ENCODE measurements around the gene BTN3A1.
"Not testable (repeated sequence)": the region's sequence is repeated elsewhere in the genome, so short reads cannot be mapped to it uniquely, and the experiment has no call there.

BTN3A1 gene

GRCh38 chr6:26401987-26402658, at the start of gene BTN3A1:
TSS of gene BTN3A1 (plus strand) at chr6:26402275. CDS start at chr6:26405564, 3,289 bp downstream.
- peak in 12 of 14 donors; percentile 24 to 80 (median 45) for DNase-seq

GRCh38 chr6:26352315-26352714, 49.8 kb upstream of the BTN3A1 start:
- DNase-seq, result no peak

- no peak for DNase-seq
Measured at GRCh38 chr6:26354162-26354561, 47.9 kb upstream of the BTN3A1 start.

- DNase-seq, result no peak
Measured at GRCh38 chr6:26355366-26355765, 46.7 kb upstream of the BTN3A1 start.

GRCh38 chr6:26357543-26357942, 44.5 kb upstream of the BTN3A1 start:
- not testable (repeated sequence) for DNase-seq

- DNase-seq, result no peak
Measured at GRCh38 chr6:26358511-26358981, 43.5 kb upstream of the BTN3A1 start.

- DNase-seq, result no peak
Measured at GRCh38 chr6:26359765-26360164, 42.3 kb upstream of the BTN3A1 start.

- no peak for DNase-seq
Measured at GRCh38 chr6:26360451-26361416, 41.3 kb upstream of the BTN3A1 start.

GRCh38 chr6:26361544-26361943, 40.5 kb upstream of the BTN3A1 start:
- no peak for DNase-seq

GRCh38 chr6:26362093-26362835, 39.8 kb upstream of the BTN3A1 start:
- DNase-seq, result no peak

- DNase-seq, result no peak
Measured at GRCh38 chr6:26362836-26363220, 39.2 kb upstream of the BTN3A1 start.

GRCh38 chr6:26363882-26364701, 38.0 kb upstream of the BTN3A1 start:
- peak in 3 of 14 donors; percentile 6 to 17 (median 16) for DNase-seq

- DNase-seq, result no peak
Measured at GRCh38 chr6:26365633-26365995, 36.5 kb upstream of the BTN3A1 start.

GRCh38 chr6:26366504-26366903, 35.6 kb upstream of the BTN3A1 start:
- no peak for DNase-seq

GRCh38 chr6:26367114-26367513, 35.0 kb upstream of the BTN3A1 start:
- DNase-seq, result no peak

- not testable (repeated sequence) for DNase-seq
Measured at GRCh38 chr6:26371813-26372212, 30.3 kb upstream of the BTN3A1 start.

GRCh38 chr6:26372308-26373144, 29.5 kb upstream of the BTN3A1 start:
- no peak for DNase-seq

GRCh38 chr6:26375270-26375669, 26.8 kb upstream of the BTN3A1 start:
- no peak for DNase-seq

GRCh38 chr6:26377719-26378118, 24.4 kb upstream of the BTN3A1 start:
- DNase-seq, result no peak

GRCh38 chr6:26378143-26378542, 23.9 kb upstream of the BTN3A1 start:
- DNase-seq, result not testable (repeated sequence)

- no peak for DNase-seq
Measured at GRCh38 chr6:26379292-26379691, 22.8 kb upstream of the BTN3A1 start.
